A673 (cell line): ENCODE results near the gene NKD1.
"Not testable (repeated sequence)": the region's sequence is repeated elsewhere in the genome, so short reads cannot be mapped to it uniquely, and the experiment has no call there.

Experiments
- EZH2 ChIP-seq: fragments of 200-600 bp; sonication (generic); IDR thresholded peaks from 2 replicates; pipeline ENCODE4 v1.6.1; 2017; ENCODE audit warnings: borderline replicate concordance, low read depth, mild to moderate bottlenecking, mixed read lengths, antibody characterized with exemption, low read length; ENCODE audit not compliant: poor library complexity, severe bottlenecking
- TF ChIP-seq, protein P1 (sequence below): fragments of 300-800, 200-600 bp; sonication (generic); conservative IDR thresholded peaks from 2 replicates; pipeline ENCODE4 v1.5.1; 2017; ENCODE audit warnings: low read depth, mild to moderate bottlenecking, antibody characterized with exemption, low read length, moderate library complexity, mixed read lengths

DNA sequence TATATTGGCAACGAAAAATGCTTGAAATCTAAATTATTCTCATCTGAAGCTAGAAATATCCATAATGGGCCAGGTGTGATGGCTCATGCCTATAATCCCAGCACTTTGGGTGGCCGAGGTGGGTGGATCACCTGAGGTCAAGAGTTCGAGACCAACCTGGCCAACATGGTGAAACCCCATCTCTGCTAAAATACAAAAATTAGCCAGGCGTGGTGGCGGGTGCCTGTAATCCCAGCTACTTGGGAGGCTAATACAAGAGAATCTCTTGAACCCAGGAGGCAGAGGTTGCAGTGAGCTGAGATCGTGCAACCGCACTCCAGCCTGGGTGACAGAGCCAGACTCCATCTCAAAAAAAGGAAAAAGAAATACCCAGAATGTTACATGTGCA is 11.9 kb upstream of the NKD1 start:
- TF ChIP-seq, protein P1, sequence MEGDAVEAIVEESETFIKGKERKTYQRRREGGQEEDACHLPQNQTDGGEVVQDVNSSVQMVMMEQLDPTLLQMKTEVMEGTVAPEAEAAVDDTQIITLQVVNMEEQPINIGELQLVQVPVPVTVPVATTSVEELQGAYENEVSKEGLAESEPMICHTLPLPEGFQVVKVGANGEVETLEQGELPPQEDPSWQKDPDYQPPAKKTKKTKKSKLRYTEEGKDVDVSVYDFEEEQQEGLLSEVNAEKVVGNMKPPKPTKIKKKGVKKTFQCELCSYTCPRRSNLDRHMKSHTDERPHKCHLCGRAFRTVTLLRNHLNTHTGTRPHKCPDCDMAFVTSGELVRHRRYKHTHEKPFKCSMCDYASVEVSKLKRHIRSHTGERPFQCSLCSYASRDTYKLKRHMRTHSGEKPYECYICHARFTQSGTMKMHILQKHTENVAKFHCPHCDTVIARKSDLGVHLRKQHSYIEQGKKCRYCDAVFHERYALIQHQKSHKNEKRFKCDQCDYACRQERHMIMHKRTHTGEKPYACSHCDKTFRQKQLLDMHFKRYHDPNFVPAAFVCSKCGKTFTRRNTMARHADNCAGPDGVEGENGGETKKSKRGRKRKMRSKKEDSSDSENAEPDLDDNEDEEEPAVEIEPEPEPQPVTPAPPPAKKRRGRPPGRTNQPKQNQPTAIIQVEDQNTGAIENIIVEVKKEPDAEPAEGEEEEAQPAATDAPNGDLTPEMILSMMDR: not testable (repeated sequence)
- TF ChIP-seq EZH2: not testable (repeated sequence)
